GM10266 (cell line): ENCODE measurements around the gene RAB18.

Source experiments
- DNase-seq: peaks from one replicate; pipeline ENCODE4 v3.0.0; 2012; ENCODE audit errors: extremely low spot score
- TF ChIP-seq, protein P1 (sequence below): IDR thresholded peaks from 2 replicates; pipeline ENCODE4 v1.5.1; 2012; ENCODE audit warnings: mild to moderate bottlenecking, low read depth; ENCODE audit not compliant: control insufficient read depth, insufficient read depth; ENCODE audit errors: missing control alignments

Gene RAB18

DNA sequence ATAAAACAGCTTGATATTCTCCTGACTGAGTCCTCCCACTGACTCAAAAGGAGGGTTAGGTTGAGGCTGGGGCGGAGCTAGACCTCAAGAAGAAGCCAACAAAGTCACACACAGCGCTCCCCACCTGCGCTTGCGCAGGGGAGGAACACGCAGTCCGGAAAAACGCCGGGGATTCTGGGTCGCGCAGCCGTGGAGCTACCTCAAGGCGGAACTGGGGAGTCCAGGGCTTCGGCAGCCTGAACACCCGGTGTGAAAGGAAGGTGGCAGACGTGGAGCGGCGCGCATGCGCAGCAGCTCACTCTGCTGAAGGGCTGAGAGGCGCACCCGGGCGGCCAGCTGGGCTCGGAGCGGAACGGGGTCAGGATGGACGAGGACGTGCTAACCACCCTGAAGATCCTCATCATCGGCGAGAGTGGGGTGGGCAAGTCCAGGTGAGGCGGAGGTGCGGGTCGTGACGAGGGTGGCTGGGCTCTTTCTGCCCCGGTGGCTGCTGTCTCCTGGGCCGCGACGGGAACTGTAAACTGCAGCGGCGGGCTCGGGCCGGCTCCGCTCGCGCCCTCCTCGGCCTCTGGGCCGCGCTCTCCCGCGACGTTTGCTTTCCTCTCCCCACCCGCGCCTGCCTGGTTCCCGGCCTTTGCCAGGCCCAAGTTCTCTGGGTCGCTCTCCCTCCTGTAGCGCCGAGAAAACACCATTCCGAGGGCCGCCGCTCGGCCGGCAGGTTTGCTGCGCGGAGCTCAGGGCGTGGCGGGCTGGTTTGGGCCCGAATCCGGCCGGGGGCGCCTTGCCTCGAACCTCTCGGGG lies at the start of gene RAB18:
Gene RAB18 (plus strand): TSS at position 298 of the 801 bp plus-strand sequence. CDS start 66 bp downstream, at position 364.
- TF ChIP-seq, protein P1, sequence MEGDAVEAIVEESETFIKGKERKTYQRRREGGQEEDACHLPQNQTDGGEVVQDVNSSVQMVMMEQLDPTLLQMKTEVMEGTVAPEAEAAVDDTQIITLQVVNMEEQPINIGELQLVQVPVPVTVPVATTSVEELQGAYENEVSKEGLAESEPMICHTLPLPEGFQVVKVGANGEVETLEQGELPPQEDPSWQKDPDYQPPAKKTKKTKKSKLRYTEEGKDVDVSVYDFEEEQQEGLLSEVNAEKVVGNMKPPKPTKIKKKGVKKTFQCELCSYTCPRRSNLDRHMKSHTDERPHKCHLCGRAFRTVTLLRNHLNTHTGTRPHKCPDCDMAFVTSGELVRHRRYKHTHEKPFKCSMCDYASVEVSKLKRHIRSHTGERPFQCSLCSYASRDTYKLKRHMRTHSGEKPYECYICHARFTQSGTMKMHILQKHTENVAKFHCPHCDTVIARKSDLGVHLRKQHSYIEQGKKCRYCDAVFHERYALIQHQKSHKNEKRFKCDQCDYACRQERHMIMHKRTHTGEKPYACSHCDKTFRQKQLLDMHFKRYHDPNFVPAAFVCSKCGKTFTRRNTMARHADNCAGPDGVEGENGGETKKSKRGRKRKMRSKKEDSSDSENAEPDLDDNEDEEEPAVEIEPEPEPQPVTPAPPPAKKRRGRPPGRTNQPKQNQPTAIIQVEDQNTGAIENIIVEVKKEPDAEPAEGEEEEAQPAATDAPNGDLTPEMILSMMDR, result no peak
- DNase-seq, result peak; percentile 91

DNA sequence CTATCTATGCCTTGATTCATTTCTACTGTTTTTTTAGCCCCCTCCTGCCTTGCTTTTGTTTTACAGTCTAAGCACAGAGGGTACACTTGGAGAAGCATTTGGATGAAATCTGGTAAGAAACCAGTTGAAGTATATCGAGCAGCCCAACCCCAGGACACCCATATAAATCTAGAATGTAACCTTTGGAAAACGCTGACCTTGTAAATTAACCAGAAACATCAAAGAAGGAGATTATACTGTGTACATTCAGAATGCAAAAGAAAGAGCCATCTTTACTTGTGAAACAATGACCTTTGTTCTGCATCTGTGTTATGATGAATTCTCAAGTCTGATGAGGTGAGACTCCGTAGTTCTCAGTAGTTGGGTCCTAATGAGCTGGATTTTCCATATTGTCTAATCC lies 49.3 kb upstream of the RAB18 start:
- DNase-seq, result no peak
- TF ChIP-seq, protein P1, result no peak

DNA sequence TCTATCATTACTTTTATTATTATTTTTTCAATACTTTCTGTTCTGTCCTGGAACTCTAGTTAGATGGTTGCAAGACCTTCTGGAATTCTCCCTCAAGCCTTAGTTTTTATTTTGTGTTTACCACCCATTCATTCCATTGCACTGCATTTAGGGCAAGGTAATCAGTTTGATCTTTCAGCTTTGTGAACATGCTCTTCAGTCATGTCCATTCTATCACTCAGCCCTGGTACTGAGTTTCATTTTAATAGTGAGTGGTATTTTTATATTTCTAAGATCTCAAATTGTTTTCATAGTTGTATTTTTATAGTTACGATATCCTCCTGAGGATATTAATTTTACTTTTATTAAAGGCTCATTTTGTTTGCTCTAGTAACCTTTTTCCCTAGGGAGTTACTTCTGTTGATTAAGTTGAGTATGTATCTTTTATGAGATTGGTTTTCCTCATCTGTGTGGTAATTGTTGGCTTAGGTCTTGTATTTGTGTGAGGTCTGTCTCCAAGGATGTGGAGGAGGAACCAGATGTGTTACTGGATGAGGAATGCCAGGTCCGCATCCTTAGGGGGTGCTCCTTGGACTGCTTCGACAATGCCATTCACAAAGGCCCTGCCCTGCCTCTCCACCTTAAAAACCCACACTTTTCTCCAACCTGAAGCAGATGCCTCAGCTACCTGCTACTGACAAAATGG lies 46.7 kb upstream of the RAB18 start:
- TF ChIP-seq, protein P1, result no peak
- DNase-seq, result no peak

DNA sequence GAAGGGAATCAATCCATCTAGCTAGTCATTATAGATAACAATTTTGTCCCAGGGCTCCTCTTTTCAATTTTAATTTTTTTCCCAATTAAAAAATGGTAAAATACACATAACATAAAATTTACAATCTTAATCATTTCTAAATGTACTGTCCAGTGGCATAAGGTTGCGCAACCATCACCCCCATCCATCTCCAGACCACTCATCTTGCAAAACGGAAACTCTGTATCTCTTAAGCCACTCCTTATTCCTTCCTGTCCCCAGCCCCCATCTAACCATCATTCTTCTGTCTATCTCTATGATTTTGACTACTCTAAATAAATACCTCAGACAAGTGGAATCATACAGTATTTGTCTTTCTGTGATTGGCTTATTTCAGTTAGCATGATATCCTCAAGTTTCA lies 46.1 kb upstream of the RAB18 start:
- no peak for DNase-seq
- TF ChIP-seq, protein P1, result no peak

DNA sequence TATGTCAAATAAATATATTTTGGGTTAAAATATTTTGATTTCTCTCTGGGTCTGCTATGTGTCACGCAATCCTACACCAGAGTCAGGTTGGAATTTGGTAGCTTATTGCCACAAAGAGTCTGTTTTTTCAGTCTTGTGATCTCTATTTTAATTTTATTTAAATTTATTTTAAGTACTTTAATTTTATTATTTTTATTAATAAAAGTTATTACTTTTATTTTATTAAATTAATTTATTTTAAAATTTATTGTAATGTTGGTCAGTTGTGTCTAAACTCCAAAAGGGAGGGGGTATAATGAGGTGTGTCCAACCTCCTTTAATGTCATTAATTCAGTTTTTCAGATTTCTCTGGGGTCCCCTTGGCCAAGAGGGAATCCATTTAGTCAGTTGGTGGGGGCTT lies 42.8 kb upstream of the RAB18 start:
- TF ChIP-seq, protein P1, result no peak

DNA sequence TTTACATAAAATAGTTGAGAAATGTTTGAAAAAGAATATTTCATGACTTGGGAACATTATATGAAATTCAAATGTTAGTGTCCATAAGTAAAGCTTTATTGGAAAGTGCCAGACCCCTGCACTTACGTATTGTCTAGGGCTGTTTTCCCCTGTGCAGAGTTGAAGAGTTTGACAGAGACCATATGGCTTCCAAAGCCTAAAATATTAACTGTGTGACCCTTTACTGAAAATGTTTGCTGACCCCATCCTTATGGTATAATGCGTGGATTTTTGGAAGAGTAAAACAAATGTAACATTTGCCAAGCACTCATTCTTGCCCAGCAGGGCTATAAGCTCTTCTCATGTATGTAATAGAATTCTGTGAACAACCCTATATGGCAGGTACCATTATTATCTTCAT lies 40.1 kb upstream of the RAB18 start:
- DNase-seq, result no peak

More for the DNA sequence above, 42.8 kb upstream of the RAB18 start:
- no peak for DNase-seq

More for the DNA sequence above, 40.1 kb upstream of the RAB18 start:
- TF ChIP-seq, protein P1, result no peak
